MM.1S (cell line): ENCODE data around the gene BET1.

ENCODE experiments used
- DNase-seq: peaks from one replicate; pipeline ENCODE4 v3.0.0-alpha.2; 2015
- H2AFZ ChIP-seq: fragments of 300-600 bp; sonication (generic); 2 replicates; pipeline ENCODE4 v1.6.0; 2016; ENCODE audit warnings: antibody characterized with exemption, low read length
- H3F3A ChIP-seq: fragments of 300-600 bp; sonication (generic); 2 replicates; pipeline ENCODE4 v1.6.1; 2016; ENCODE audit warnings: mild to moderate bottlenecking, antibody characterized with exemption, low read length, moderate library complexity, mixed read lengths; ENCODE audit not compliant: insufficient read depth
- H3K27ac ChIP-seq: fragments of 300-600 bp; sonication (generic); 2 replicates; pipeline ENCODE4 v1.5.1; 2016; ENCODE audit warnings: mild to moderate bottlenecking, low read length
- H3K27me3 ChIP-seq: fragments of 300-600 bp; sonication (generic); replicated peaks from 2 replicates; pipeline ENCODE4 v1.6.0; 2016; ENCODE audit warnings: low read length; ENCODE audit not compliant: insufficient read depth
- H3K36me3 ChIP-seq: fragments of 300-600 bp; sonication (generic); replicated peaks from 2 replicates; pipeline ENCODE4 v1.6.1; 2016; ENCODE audit warnings: mild to moderate bottlenecking, low read length, mixed read lengths; ENCODE audit not compliant: insufficient read depth
- H3K4me1 ChIP-seq: fragments of 300-600 bp; sonication (generic); 2 replicates; pipeline ENCODE4 v1.6.1; 2016; ENCODE audit warnings: low read length, mixed read lengths
- H3K4me2 ChIP-seq: fragments of 300-600 bp; sonication (generic); 2 replicates; pipeline ENCODE4 v1.6.0; 2016; ENCODE audit warnings: low read depth, low read length
- H3K4me3 ChIP-seq: fragments of 300-600 bp; sonication (generic); 2 replicates; pipeline ENCODE4 v1.5.1; 2016; ENCODE audit warnings: low read length, mixed read lengths
- H3K79me2 ChIP-seq: fragments of 300-600 bp; sonication (generic); 2 replicates; pipeline ENCODE4 v1.6.1; 2016; ENCODE audit warnings: mixed run types, low read length, mixed read lengths
- H3K9ac ChIP-seq: fragments of 300-600 bp; sonication (generic); 2 replicates; pipeline ENCODE4 v1.6.1; 2016; ENCODE audit warnings: low read length, mixed read lengths
- H3K9me2 ChIP-seq: fragments of 300-600 bp; sonication (generic); replicated peaks from 2 replicates; pipeline ENCODE4 v1.6.1; 2016; ENCODE audit warnings: mild to moderate bottlenecking, low read length, mixed read lengths; ENCODE audit not compliant: insufficient read depth
- H3K9me3 ChIP-seq: fragments of 300-600 bp; sonication (generic); replicated peaks from 2 replicates; pipeline ENCODE4 v1.6.1; 2016; ENCODE audit warnings: mild to moderate bottlenecking, low read length, mixed read lengths; ENCODE audit not compliant: insufficient read depth
- H4K20me1 ChIP-seq: fragments of 300-600 bp; sonication (generic); 2 replicates; pipeline ENCODE4 v1.6.1; 2016; ENCODE audit warnings: mild to moderate bottlenecking, low read length, moderate library complexity, mixed read lengths; ENCODE audit not compliant: insufficient read depth
- CTCF ChIP-seq: fragments of 300-600 bp; sonication (generic); IDR thresholded peaks from 2 replicates; pipeline ENCODE4 v1.5.1; 2016; ENCODE audit warnings: antibody characterized with exemption, low read length, mixed read lengths
- EZH2 ChIP-seq: fragments of 300-600 bp; sonication (generic); optimal IDR thresholded peaks from 2 replicates; pipeline ENCODE3; 2017; ENCODE audit warnings: low read depth, mild to moderate bottlenecking, antibody characterized with exemption, low read length, mixed read lengths
- EZH2phosphoT487 ChIP-seq: fragments of 300-600 bp; sonication (generic); IDR thresholded peaks from 2 replicates; pipeline ENCODE4 v1.6.1; 2018; ENCODE audit warnings: antibody characterized with exemption, low read length

The BET1 gene

GRCh38 chr7:94031865-94032264 is 27.7 kb upstream of the BET1 start:
- Histone ChIP-seq H2AFZ (no peak overlapping the region), H3K36me3 (no peaks in the 10 kb centered on the region), H3K27me3 (no peaks in the 10 kb centered on the region), H3K27ac (no peak overlapping the region), H3K4me1 (no peaks in the 10 kb centered on the region), H3F3A (no peaks in the 10 kb centered on the region), H3K9ac (no peak overlapping the region), H3K79me2 (no peaks in the 10 kb centered on the region), H3K9me3 (no peaks in the 10 kb centered on the region), H3K9me2 (no peaks in the 10 kb centered on the region), H3K4me3 (no peak overlapping the region), H3K4me2 (no peak overlapping the region), H4K20me1 (no peaks in the 10 kb centered on the region)
- DNase-seq = no peak
- TF ChIP-seq EZH2 = no peak
- TF ChIP-seq CTCF = no peak
- TF ChIP-seq EZH2phosphoT487 = no peak

- Histone ChIP-seq H3K9me2 (no peaks in the 10 kb centered on the region), H3K4me1 (no peaks in the 10 kb centered on the region), H3K9ac (no peak overlapping the region), H3K36me3 (no peaks in the 10 kb centered on the region), H4K20me1 (no peaks in the 10 kb centered on the region), H3K79me2 (no peaks in the 10 kb centered on the region), H3K27me3 (no peaks in the 10 kb centered on the region), H3K4me3 (no peak overlapping the region), H3K4me2 (no peak overlapping the region), H3F3A (no peaks in the 10 kb centered on the region), H2AFZ (no peak overlapping the region), H3K9me3 (no peaks in the 10 kb centered on the region), H3K27ac (no peak overlapping the region)
- TF ChIP-seq EZH2phosphoT487 (no peak), CTCF (no peak), EZH2 (no peak)
- DNase-seq = no peak
These were observed 26.5 kb upstream of the BET1 start for GRCh38 chr7:94030634-94031033.

- H3K9me3 ChIP-seq = no peaks in the 10 kb centered on the region
- no peaks in the 10 kb centered on the region for H4K20me1 ChIP-seq
- H3K79me2 ChIP-seq = no peaks in the 10 kb centered on the region
- no peaks in the 10 kb centered on the region for H3K36me3 ChIP-seq
- TF ChIP-seq EZH2 (no peak), CTCF (no peak), EZH2phosphoT487 (no peak)
- H3K4me1 ChIP-seq = no peaks in the 10 kb centered on the region
- H3F3A ChIP-seq = no peaks in the 10 kb centered on the region
- no peak overlapping the region for H2AFZ ChIP-seq
- H3K9me2 ChIP-seq = no peaks in the 10 kb centered on the region
- H3K27me3 ChIP-seq = no peaks in the 10 kb centered on the region
- H3K4me3 ChIP-seq = no peak overlapping the region
- no peak for DNase-seq
- no peak overlapping the region for H3K9ac ChIP-seq
- no peak overlapping the region for H3K4me2 ChIP-seq
- H3K27ac ChIP-seq = no peak overlapping the region
These were observed 25.8 kb upstream of the BET1 start for GRCh38 chr7:94029976-94030375.
